SK-N-SH (cell line): Measurements from ENCODE around the gene SLC16A8. TPM values are rescaled to one million over a fixed set of nuclear protein-coding genes. Genes with fewer than 3 reads are reported as not detected.

ENCODE experiments used
- CTCF ChIA-PET: fragments of 300-600, 350-600 bp; formaldehyde crosslinking; extraction: SDS; loops from one replicate; lab custom pipeline; 2021; lab: Yijun Ruan, JAX
- POLR2A ChIA-PET: fragments of 350-600 bp; sonication (Branson Sonifier 250); formaldehyde crosslinking; extraction: SDS; loops from one replicate; lab custom pipeline; 2020; ENCODE audit warnings: antibody characterized with exemption, inconsistent platforms; lab: Yijun Ruan, JAX
- DNase-seq: peaks from one replicate; pipeline ENCODE4 v3.0.0; 2012
- H2AFZ ChIP-seq: fragments of 200-600 bp; sonication (generic); 2 replicates; pipeline ENCODE4 v1.8.1; 2016; ENCODE audit warnings: antibody characterized with exemption, mild to moderate bottlenecking, low read depth
- H3F3A ChIP-seq: fragments of 200-600 bp; sonication (generic); replicated peaks from 2 replicates; pipeline ENCODE3; 2016; ENCODE audit warnings: antibody characterized with exemption, mild to moderate bottlenecking; ENCODE audit not compliant: insufficient read depth
- H3K27ac ChIP-seq, 2 experiments: fragments of 200-500 bp in 1 of 2; fragments of 200-600 bp in 1 of 2; sonication (Bioruptor generic) in 1 of 2; sonication (generic), shearing (Covaris generic) in 1 of 2; 2 replicates each; pipeline versions ENCODE4 v1.5.1 to v1.6.1; 2014 to 2016; ENCODE audit warnings: low read depth in 2 of 2, inconsistent platforms in 1 of 2, low read length in 1 of 2, mild to moderate bottlenecking in 1 of 2, mixed read lengths in 1 of 2
- H3K27me3 ChIP-seq: fragments of 200-600 bp; sonication (generic), shearing (Covaris generic); 2 replicates; pipeline ENCODE4 v1.6.1; 2016; ENCODE audit warnings: mixed run types; ENCODE audit not compliant: insufficient read depth
- H3K36me3 ChIP-seq, 2 experiments: fragments of 200-500 bp in 1 of 2; fragments of 200-600 bp in 1 of 2; sonication (Bioruptor generic) in 1 of 2; sonication (generic) in 1 of 2; replicated peaks in 1 of 2; 2 replicates each; pipeline versions ENCODE3 to v1.5.1; 2014 to 2016; ENCODE audit warnings: low read length in 1 of 2, mild to moderate bottlenecking in 1 of 2; ENCODE audit not compliant: insufficient read depth in 2 of 2, control insufficient read depth in 1 of 2
- H3K4me1 ChIP-seq, 2 experiments: fragments of 200-500 bp in 1 of 2; fragments of 200-600 bp in 1 of 2; sonication (Bioruptor generic) in 1 of 2; sonication (generic), shearing (Covaris generic) in 1 of 2; 2 replicates each; pipeline versions ENCODE4 v1.5.1 to v1.6.1; 2014 to 2016; ENCODE audit warnings: low read depth in 1 of 2, low read length in 1 of 2, mixed run types in 1 of 2; ENCODE audit not compliant: insufficient read depth in 2 of 2, control insufficient read depth in 1 of 2
- H3K4me2 ChIP-seq: fragments of 200-600 bp; sonication (generic), shearing (Covaris generic); 2 replicates; pipeline ENCODE4 v1.6.1; 2017; ENCODE audit warnings: mixed run types
- H3K4me3 ChIP-seq, 2 experiments: fragments of 200-500 bp in 1 of 2; fragments of 200-600 bp in 1 of 2; sonication (Bioruptor generic) in 1 of 2; sonication (generic), shearing (Covaris generic) in 1 of 2; 2 replicates each; pipeline versions ENCODE4 v1.5.1 to v1.8.1; 2014 to 2016; ENCODE audit warnings: low read depth in 2 of 2, inconsistent platforms in 1 of 2, low read length in 1 of 2, mild to moderate bottlenecking in 1 of 2, mixed read lengths in 1 of 2, moderate library complexity in 1 of 2
- H3K79me2 ChIP-seq: fragments of 200-600 bp; sonication (generic); 2 replicates; pipeline ENCODE4 v1.8.1; 2017; ENCODE audit warnings: mild to moderate bottlenecking; ENCODE audit not compliant: insufficient read depth
- H3K9ac ChIP-seq: fragments of 200-600 bp; sonication (generic); 2 replicates; pipeline ENCODE4 v1.6.1; 2017; ENCODE audit warnings: mixed run types
- H3K9me2 ChIP-seq: fragments of 200-600 bp; sonication (generic); 2 replicates; pipeline ENCODE4 v1.6.1; 2017; ENCODE audit warnings: mixed run types
- H3K9me3 ChIP-seq: fragments of 200-600 bp; sonication (generic); 2 replicates; pipeline ENCODE4 v1.6.1; 2017; ENCODE audit warnings: mixed run types, mild to moderate bottlenecking, moderate library complexity
- H4K20me1 ChIP-seq: fragments of 200-600 bp; sonication (generic); 2 replicates; pipeline ENCODE4 v1.6.1; 2017; ENCODE audit warnings: mild to moderate bottlenecking, mixed run types; ENCODE audit not compliant: insufficient read depth
- EZH2phosphoT487 ChIP-seq: fragments of 200-600 bp; sonication (generic); IDR thresholded peaks from 2 replicates; pipeline ENCODE4 v1.6.1; 2017; ENCODE audit warnings: low read depth, mixed run types, mild to moderate bottlenecking, antibody characterized with exemption, moderate library complexity, borderline replicate concordance
- FOXM1 ChIP-seq: IDR thresholded peaks from 2 replicates; pipeline ENCODE4 v1.4.0; 2012; ENCODE audit warnings: low read depth, mild to moderate bottlenecking
- RAD21 ChIP-seq: IDR thresholded peaks from 2 replicates; pipeline ENCODE4 v1.6.1; 2012; ENCODE audit warnings: mild to moderate bottlenecking, low read length
- RCOR1 ChIP-seq: fragments of 150-350 bp; IDR thresholded peaks from 2 replicates; pipeline ENCODE4 v1.6.1; 2017; ENCODE audit warnings: antibody characterized with exemption, low read length
- RXRA ChIP-seq: IDR thresholded peaks from 2 replicates; pipeline ENCODE4 v1.4.0; 2012; ENCODE audit warnings: low read depth, mild to moderate bottlenecking, borderline replicate concordance
- SIN3A ChIP-seq: IDR thresholded peaks from 2 replicates; pipeline ENCODE4 v1.6.1; 2012; ENCODE audit warnings: low read depth, mild to moderate bottlenecking, low read length, moderate library complexity, borderline replicate concordance
- SMC3 ChIP-seq: IDR thresholded peaks from 2 replicates; pipeline ENCODE4 v1.6.1; 2012; ENCODE audit warnings: low read depth, low read length, improper control_type of control experiment
- TCF12 ChIP-seq: IDR thresholded peaks from 2 replicates; pipeline ENCODE4 v1.4.0; 2012
- YY1 ChIP-seq: IDR thresholded peaks from 2 replicates; pipeline ENCODE4 v1.4.0; 2012; ENCODE audit warnings: low read depth, mild to moderate bottlenecking
- WGBS: methylation state at CpG from one replicate; pipeline ENCODE4 v1.1.6; 2017; ENCODE audit warnings: low lambda C conversion rate; 5-methylcytosine and 5-hydroxymethylcytosine counted together
- polyA plus RNA-seq, 3 experiments: library from polyadenylated mRNA; depleted of rRNA; stranded (reverse); fragments of >200 nt; gene quantifications; 2 replicates each; pipeline ENCODE4 v1.2.3, GENCODE V29; 2012
- TF ChIP-seq, protein P1 (sequence below): IDR thresholded peaks from 2 replicates; pipeline ENCODE4; 2012
- TF ChIP-seq, protein P2 (sequence below): IDR thresholded peaks from 2 replicates; pipeline ENCODE4 v1.6.1; 2012; ENCODE audit warnings: mild to moderate bottlenecking, low read depth, low read length, moderate library complexity

Gene SLC16A8
- polyA plus RNA-seq, 1 of the 3 experiments (the other 2 are of a cell fraction), result not detected

DNA sequence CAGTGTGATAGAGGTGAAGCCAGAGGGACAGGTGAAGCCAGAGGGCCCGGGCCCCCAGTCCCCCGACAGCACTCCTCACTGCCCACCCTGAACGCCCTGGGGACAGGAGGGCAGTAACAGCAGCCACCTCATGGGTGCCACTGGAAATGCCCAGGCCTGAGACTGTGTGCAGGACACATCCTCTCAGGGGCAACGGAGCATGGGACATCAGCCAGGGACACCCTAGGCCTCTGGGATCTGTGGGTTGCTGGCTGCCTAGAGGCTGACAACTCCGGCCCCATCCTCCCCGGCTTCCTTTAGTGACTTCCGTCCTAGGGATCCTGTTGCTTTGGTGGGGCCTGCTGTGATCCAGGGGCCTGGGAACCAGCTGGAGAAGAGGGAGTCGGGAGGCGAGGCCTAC lies 43.9 kb upstream of the SLC16A8 start:
- CTCF ChIA-PET, result interaction anchor here (1.0 kb wide), 1 partner anchor 13 kb away, joined by 9 read pairs; no protein-coding TSS in a partner anchor

DNA sequence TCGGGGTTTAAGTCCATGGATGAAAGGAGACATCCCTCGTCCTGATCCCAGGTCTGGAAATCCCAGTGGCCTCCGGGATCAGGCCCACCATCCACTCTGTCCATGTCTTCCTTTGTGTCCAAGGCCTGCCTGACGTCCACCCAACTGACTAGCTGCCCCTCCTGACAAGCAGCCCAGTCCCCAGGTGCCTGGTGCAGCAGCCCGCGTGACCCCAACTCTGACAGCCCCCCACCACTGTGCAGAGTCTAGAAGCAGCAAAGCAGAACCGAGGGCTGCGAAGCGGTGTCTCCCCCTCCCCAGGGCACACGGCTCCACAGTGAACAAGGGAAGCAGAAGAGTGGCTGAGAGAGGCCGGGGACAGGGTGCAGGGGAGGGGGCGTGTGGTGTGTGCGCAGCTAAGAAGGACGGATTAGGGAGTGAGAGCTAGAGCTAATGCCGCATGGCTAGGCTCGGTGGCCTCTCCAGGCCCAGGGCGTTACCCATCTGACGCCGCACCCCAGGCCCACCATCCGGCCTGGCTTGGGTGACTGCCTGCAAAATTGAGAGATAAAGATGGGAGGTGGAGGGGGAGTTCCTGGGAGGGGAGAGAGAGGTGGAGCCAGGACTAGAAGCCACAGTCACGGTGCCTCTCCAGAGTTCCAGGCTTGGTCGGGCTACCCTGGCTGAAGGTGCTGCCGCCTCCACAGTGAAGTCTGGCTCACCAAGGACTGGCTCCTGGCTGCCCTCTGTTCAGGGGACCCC lies 43.1 kb upstream of the SLC16A8 start:
- Histone ChIP-seq H3K4me1 (no peaks in the 10 kb centered on the region), H2AFZ (no peak overlapping the region), H3K4me3 (no peak overlapping the region), H4K20me1 (no peaks in the 10 kb centered on the region), H3K9me2 (no peaks in the 10 kb centered on the region), H3K27ac (no peak overlapping the region), H3K9ac (no peak overlapping the region), H3K4me2 (no peak overlapping the region), H3K36me3 (no peaks in the 10 kb centered on the region), H3K9me3 (no peaks in the 10 kb centered on the region), H3K79me2 (no peaks in the 10 kb centered on the region), H3K27me3 (no peaks in the 10 kb centered on the region), H3F3A (no peaks in the 10 kb centered on the region)
- POLR2A ChIA-PET, result no interaction called here
- TF ChIP-seq SIN3A (no peak), YY1 (no peak), SMC3 (no peak), RXRA (no peak), FOXM1 (no peak), EZH2phosphoT487 (no peak), RCOR1 (no peak)
- CTCF ChIA-PET, result no interaction called here
- 85% methylated on average over 5 of the region's 23 CpGs for WGBS
- no peak for DNase-seq

More for the DNA sequence above, 43.9 kb upstream of the SLC16A8 start:
- H2AFZ ChIP-seq, result no peak overlapping the region
- POLR2A ChIA-PET, result no interaction called here
- no peaks in the 10 kb centered on the region for H3F3A ChIP-seq
- H3K4me2 ChIP-seq, result no peak overlapping the region
- H3K4me1 ChIP-seq, result no peaks in the 10 kb centered on the region
- H3K4me3 ChIP-seq, result no peak overlapping the region
- no peak overlapping the region for H3K9ac ChIP-seq
- no peaks in the 10 kb centered on the region for H3K9me3 ChIP-seq
- DNase-seq, result no peak
- H3K27ac ChIP-seq, result no peak overlapping the region
- no peaks in the 10 kb centered on the region for H3K9me2 ChIP-seq
- TF ChIP-seq, protein P1, sequence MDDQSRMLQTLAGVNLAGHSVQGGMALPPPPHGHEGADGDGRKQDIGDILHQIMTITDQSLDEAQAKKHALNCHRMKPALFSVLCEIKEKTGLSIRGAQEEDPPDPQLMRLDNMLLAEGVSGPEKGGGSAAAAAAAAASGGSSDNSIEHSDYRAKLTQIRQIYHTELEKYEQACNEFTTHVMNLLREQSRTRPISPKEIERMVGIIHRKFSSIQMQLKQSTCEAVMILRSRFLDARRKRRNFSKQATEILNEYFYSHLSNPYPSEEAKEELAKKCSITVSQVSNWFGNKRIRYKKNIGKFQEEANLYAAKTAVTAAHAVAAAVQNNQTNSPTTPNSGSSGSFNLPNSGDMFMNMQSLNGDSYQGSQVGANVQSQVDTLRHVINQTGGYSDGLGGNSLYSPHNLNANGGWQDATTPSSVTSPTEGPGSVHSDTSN, result no peak
- TF ChIP-seq TCF12, result no peak
- TF ChIP-seq RAD21, result no peak
- TF ChIP-seq RXRA, result no peak
- TF ChIP-seq, protein P2, sequence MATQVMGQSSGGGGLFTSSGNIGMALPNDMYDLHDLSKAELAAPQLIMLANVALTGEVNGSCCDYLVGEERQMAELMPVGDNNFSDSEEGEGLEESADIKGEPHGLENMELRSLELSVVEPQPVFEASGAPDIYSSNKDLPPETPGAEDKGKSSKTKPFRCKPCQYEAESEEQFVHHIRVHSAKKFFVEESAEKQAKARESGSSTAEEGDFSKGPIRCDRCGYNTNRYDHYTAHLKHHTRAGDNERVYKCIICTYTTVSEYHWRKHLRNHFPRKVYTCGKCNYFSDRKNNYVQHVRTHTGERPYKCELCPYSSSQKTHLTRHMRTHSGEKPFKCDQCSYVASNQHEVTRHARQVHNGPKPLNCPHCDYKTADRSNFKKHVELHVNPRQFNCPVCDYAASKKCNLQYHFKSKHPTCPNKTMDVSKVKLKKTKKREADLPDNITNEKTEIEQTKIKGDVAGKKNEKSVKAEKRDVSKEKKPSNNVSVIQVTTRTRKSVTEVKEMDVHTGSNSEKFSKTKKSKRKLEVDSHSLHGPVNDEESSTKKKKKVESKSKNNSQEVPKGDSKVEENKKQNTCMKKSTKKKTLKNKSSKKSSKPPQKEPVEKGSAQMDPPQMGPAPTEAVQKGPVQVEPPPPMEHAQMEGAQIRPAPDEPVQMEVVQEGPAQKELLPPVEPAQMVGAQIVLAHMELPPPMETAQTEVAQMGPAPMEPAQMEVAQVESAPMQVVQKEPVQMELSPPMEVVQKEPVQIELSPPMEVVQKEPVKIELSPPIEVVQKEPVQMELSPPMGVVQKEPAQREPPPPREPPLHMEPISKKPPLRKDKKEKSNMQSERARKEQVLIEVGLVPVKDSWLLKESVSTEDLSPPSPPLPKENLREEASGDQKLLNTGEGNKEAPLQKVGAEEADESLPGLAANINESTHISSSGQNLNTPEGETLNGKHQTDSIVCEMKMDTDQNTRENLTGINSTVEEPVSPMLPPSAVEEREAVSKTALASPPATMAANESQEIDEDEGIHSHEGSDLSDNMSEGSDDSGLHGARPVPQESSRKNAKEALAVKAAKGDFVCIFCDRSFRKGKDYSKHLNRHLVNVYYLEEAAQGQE, result no peak
- H4K20me1 ChIP-seq, result no peaks in the 10 kb centered on the region
- WGBS, result 83% methylated on average over 2 of the region's 9 CpGs
- no peaks in the 10 kb centered on the region for H3K79me2 ChIP-seq
- no peaks in the 10 kb centered on the region for H3K27me3 ChIP-seq
- H3K36me3 ChIP-seq, result no peaks in the 10 kb centered on the region
